OCI-LY1 (cell line): ENCODE measurements around the gene TET3.

Source experiments
- H2AFZ ChIP-seq: fragments of 200-600 bp; sonication (generic), shearing (Covaris generic); 2 replicates; pipeline ENCODE4 v1.6.0; 2014; ENCODE audit warnings: antibody characterized with exemption, mild to moderate bottlenecking, low read length
- H3F3A ChIP-seq: fragments of 200-600 bp; sonication (generic), shearing (Covaris generic); 2 replicates; pipeline ENCODE4 v1.6.0; 2014; ENCODE audit warnings: mild to moderate bottlenecking, antibody characterized with exemption, low read length, moderate library complexity; ENCODE audit not compliant: insufficient read depth
- H3K27ac ChIP-seq: fragments of 200-600 bp; sonication (generic); 2 replicates; pipeline ENCODE4 v1.5.1; 2014; ENCODE audit warnings: low read length, mixed run types, mild to moderate bottlenecking, low read depth; ENCODE audit not compliant: poor library complexity, severe bottlenecking
- H3K27me3 ChIP-seq: fragments of 200-600 bp; sonication (generic); 2 replicates; pipeline ENCODE4 v1.6.0; 2014; ENCODE audit warnings: antibody characterized with exemption, mild to moderate bottlenecking, low read length, moderate library complexity; ENCODE audit not compliant: insufficient read depth
- H3K36me3 ChIP-seq: fragments of 200-600 bp; sonication (generic); 2 replicates; pipeline ENCODE4 v1.6.1; 2014; ENCODE audit warnings: mild to moderate bottlenecking, antibody characterized with exemption, low read length, moderate library complexity, mixed read lengths; ENCODE audit not compliant: insufficient read depth
- H3K4me1 ChIP-seq: fragments of 200-600 bp; sonication (generic); 2 replicates; pipeline ENCODE4 v1.5.1; 2014; ENCODE audit warnings: mild to moderate bottlenecking, low read length, moderate library complexity; ENCODE audit not compliant: insufficient read depth, severe bottlenecking
- H3K4me2 ChIP-seq: fragments of 200-600 bp; sonication (generic), shearing (Covaris generic); 2 replicates; pipeline ENCODE4 v1.6.1; 2014; ENCODE audit warnings: low read length
- H3K4me3 ChIP-seq: fragments of 200-600 bp; sonication (generic); 2 replicates; pipeline ENCODE4 v1.5.1; 2014; ENCODE audit warnings: low read length, low read depth, mild to moderate bottlenecking, mixed read lengths; ENCODE audit not compliant: poor library complexity, severe bottlenecking
- H3K79me2 ChIP-seq: fragments of 200-600 bp; shearing (Covaris generic); 2 replicates; pipeline ENCODE4 v1.6.1; 2016; ENCODE audit warnings: mixed run types, low read length, mixed read lengths; ENCODE audit not compliant: insufficient read depth
- H3K9ac ChIP-seq: fragments of 200-600 bp; sonication (generic), shearing (Covaris generic); 2 replicates; pipeline ENCODE4 v1.6.1; 2014; ENCODE audit warnings: mild to moderate bottlenecking, low read length, mixed read lengths
- H3K9me2 ChIP-seq: fragments of 200-600 bp; sonication (generic), shearing (Covaris generic); 2 replicates; pipeline ENCODE4 v1.6.1; 2014; ENCODE audit warnings: low read depth, mild to moderate bottlenecking, low read length, mixed read lengths
- H3K9me3 ChIP-seq: fragments of 200-600 bp; shearing (Covaris generic); 2 replicates; pipeline ENCODE4 v1.6.1; 2014; ENCODE audit warnings: low read length, mixed read lengths
- H4K20me1 ChIP-seq: fragments of 200-600 bp; sonication (generic), shearing (Covaris generic); 2 replicates; pipeline ENCODE4 v1.6.0; 2016; ENCODE audit warnings: mild to moderate bottlenecking, low read length; ENCODE audit not compliant: insufficient read depth
- CTCF ChIP-seq: fragments of 200-600 bp; sonication (generic), shearing (Covaris generic); IDR thresholded peaks from 2 replicates; pipeline ENCODE4 v1.5.1; 2017; ENCODE audit warnings: mild to moderate bottlenecking, antibody characterized with exemption, low read length, moderate library complexity, mixed read lengths
- EZH2 ChIP-seq: fragments of 200-600 bp; sonication (generic), shearing (Covaris generic); IDR thresholded peaks from 2 replicates; pipeline ENCODE4 v1.8.0; 2017; ENCODE audit warnings: borderline replicate concordance, mixed run types, mild to moderate bottlenecking, antibody characterized with exemption, low read length, moderate library complexity, mixed read lengths

TET3 gene

GRCh38 chr2:73989972-73990371 is 5.3 kb downstream of the TET3 start:
- Histone ChIP-seq H3K4me2 (no peak overlapping the region), H2AFZ (no peak overlapping the region), H3K79me2 (no peaks in the 10 kb centered on the region), H3K9me3 (no peaks in the 10 kb centered on the region), H3K36me3 (peaks cover 62% of the 10 kb centered on the region), H3K27ac (no peak overlapping the region), H4K20me1 (no peaks in the 10 kb centered on the region), H3K9ac (no peak overlapping the region), H3K4me1 (peaks cover 40% of the 10 kb centered on the region), H3K27me3 (no peaks in the 10 kb centered on the region), H3K4me3 (no peak overlapping the region), H3F3A (no peaks in the 10 kb centered on the region), H3K9me2 (no peaks in the 10 kb centered on the region)
- TF ChIP-seq EZH2 (no peak), CTCF (no peak)

GRCh38 chr2:73990531-73990930 is 5.8 kb downstream of the TET3 start:
- H3K27me3 ChIP-seq = no peaks in the 10 kb centered on the region
- no peak overlapping the region for H2AFZ ChIP-seq
- H3K9ac ChIP-seq = no peak overlapping the region
- H4K20me1 ChIP-seq = no peaks in the 10 kb centered on the region
- peaks cover 62% of the 10 kb centered on the region for H3K36me3 ChIP-seq
- H3F3A ChIP-seq = no peaks in the 10 kb centered on the region
- no peaks in the 10 kb centered on the region for H3K9me3 ChIP-seq
- no peaks in the 10 kb centered on the region for H3K9me2 ChIP-seq
- H3K4me3 ChIP-seq = no peak overlapping the region
- H3K27ac ChIP-seq = no peak overlapping the region
- TF ChIP-seq EZH2 (no peak), CTCF (no peak)
- H3K4me2 ChIP-seq = no peak overlapping the region
- H3K4me1 ChIP-seq = peaks cover 39% of the 10 kb centered on the region
- H3K79me2 ChIP-seq = no peaks in the 10 kb centered on the region

GRCh38 chr2:73992036-73992435 is 7.3 kb downstream of the TET3 start:
- no peaks in the 10 kb centered on the region for H3K9me3 ChIP-seq
- H3K27ac ChIP-seq = no peak overlapping the region
- no peaks in the 10 kb centered on the region for H4K20me1 ChIP-seq
- peaks cover 53% of the 10 kb centered on the region for H3K36me3 ChIP-seq
- H3K4me2 ChIP-seq = no peak overlapping the region
- no peaks in the 10 kb centered on the region for H3K79me2 ChIP-seq
- H3K4me1 ChIP-seq = peaks cover 24% of the 10 kb centered on the region
- H2AFZ ChIP-seq = no peak overlapping the region
- H3K9me2 ChIP-seq = no peaks in the 10 kb centered on the region
- no peak overlapping the region for H3K4me3 ChIP-seq
- no peak overlapping the region for H3K9ac ChIP-seq
- H3F3A ChIP-seq = no peaks in the 10 kb centered on the region
- no peaks in the 10 kb centered on the region for H3K27me3 ChIP-seq
- TF ChIP-seq EZH2 = no peak
- no peak for TF ChIP-seq CTCF
